Subcutaneous adipose tissue (tissue), 4 donors: ENCODE data around the gene SYNGR1. TPM values are rescaled to one million over a fixed set of nuclear protein-coding genes. Genes with fewer than 3 reads are reported as not detected.

Source experiments
- CTCF ChIP-seq: fragments of 450-650 bp; IDR thresholded peaks from one replicate; pipeline ENCODE4 v1.5.1; 2016; ENCODE audit warnings: low read depth, mild to moderate bottlenecking, control low read depth, antibody characterized with exemption, moderate library complexity
- total RNA-seq, 4 donors: library from RNA; depleted of rRNA; stranded (reverse); fragments of >200 nt; gene quantifications; one replicate each; pipeline ENCODE4 v1.1.0, GENCODE V29; 2016

Gene SYNGR1
- total RNA-seq, 4 donors from 2014 or later = 2.6 to 15.3 (median 3.7) TPM

- no peak for TF ChIP-seq CTCF
These were observed 65.1 kb downstream of the SYNGR1 start for GRCh38 chr22:39414886-39415285.

DNA sequence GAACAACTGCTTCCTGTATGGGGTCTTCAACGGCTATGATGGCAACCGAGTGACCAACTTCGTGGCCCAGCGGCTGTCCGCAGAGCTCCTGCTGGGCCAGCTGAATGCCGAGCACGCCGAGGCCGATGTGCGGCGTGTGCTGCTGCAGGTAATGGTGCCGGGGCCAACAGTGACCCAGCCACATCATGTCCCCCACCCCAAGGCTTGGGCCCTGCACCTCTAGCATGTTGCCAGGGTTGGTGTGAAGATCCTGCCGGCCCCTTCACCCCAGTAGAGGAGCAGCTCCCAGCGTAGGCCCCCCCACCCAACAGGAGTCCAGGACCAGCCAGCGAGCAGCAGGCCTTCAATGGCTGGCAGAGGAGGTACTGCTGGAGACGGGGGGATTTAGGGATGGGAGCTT, 65.7 kb downstream of the SYNGR1 start:
- no peak for TF ChIP-seq CTCF

GRCh38 chr22:39416319-39416718, 66.5 kb downstream of the SYNGR1 start:
- TF ChIP-seq CTCF = no peak

- TF ChIP-seq CTCF = no peak
These were observed 67.8 kb downstream of the SYNGR1 start for GRCh38 chr22:39417641-39418040.

GRCh38 chr22:39418696-39419095, 68.9 kb downstream of the SYNGR1 start:
- TF ChIP-seq CTCF = no peak

- no peak for TF ChIP-seq CTCF
These were observed 69.3 kb downstream of the SYNGR1 start for GRCh38 chr22:39419096-39419495.

GRCh38 chr22:39419911-39420310, 70.1 kb downstream of the SYNGR1 start:
- TF ChIP-seq CTCF = no peak

- no peak for TF ChIP-seq CTCF
These were observed 71.9 kb downstream of the SYNGR1 start for GRCh38 chr22:39421691-39422090.
